Stimulated activated CD8-positive, alpha-beta memory T cell treated with anti-CD3 and anti-CD28 coated beads, Interleukin-15, amount 100 ng/mL, for 24 hours (primary cell): Measurements from ENCODE around the gene ABCA3.
"Not testable (repeated sequence)": the region's sequence is repeated elsewhere in the genome, so short reads cannot be mapped to it uniquely, and the experiment has no call there.

Experiments used
- DNase-seq: peaks from one replicate; pipeline ENCODE4 v3.0.0-alpha.2; 2020; ENCODE audit warnings: low read depth

ABCA3 gene

GRCh38 chr16:2340564-2341455 lies at the start of gene ABCA3:
TSS of gene ABCA3 (minus strand) at chr16:2340728. CDS start at chr16:2326466, 14,262 bp downstream.
- DNase-seq = peak; percentile 97

- no peak for DNase-seq
These were observed 48.4 kb upstream of the ABCA3 start for GRCh38 chr16:2388875-2389433.

DNA sequence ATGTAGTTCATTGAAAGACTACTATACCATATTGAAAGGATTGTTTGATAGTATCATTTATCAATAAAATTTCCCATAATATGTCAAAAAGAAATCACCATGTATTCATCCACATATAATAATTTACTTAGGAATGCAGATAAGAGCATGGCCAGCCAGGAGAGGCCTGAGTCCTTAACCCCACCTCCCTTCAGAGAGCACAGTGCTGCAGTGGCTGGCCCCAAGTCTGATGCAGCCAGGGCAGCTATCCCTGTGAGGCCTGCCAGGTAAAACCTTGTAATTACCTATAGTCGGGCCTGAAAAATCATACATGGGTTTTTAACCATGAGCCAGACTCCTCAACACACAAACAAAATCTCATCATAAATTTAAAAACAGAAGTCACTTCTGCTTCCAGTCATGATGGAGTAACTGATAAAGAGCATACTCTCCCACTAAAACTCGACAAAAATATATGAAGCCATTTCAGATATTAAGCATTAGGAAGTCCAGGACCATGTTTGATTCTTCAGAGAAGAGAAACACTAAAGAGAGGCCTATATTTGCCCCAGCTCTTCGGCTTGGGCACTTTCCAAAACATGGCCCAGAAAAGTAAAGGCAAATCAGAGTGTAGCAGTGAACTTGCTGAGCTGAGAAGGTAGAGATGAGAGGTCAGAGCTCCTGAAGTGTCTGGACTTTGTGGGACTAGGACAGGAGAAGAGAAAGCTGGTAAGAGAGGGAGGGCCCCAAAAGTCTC lies 47.8 kb upstream of the ABCA3 start:
- DNase-seq = no peak

- no peak for DNase-seq
These were observed 46.5 kb upstream of the ABCA3 start for GRCh38 chr16:2386990-2387389.

DNA sequence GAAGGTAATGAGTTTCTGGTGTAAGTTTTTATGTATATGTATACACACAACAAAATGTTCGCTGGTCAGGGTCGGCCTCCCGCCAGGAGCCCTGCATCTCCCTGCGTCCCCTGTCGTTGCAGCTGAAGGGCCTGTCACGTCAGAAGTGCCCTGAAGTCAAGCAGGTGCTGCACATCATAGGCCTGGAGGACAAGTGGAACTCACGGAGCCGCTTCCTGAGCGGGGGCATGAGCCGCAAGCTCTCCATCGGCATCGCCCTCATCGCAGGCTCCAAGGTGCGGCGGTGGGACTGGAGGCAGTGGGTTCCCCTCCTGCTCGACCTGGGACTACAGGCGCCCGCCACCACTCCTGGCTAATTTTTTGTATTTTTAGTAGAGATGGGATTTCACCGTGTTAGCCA lies 45.5 kb upstream of the ABCA3 start:
- DNase-seq = not testable (repeated sequence)

DNA sequence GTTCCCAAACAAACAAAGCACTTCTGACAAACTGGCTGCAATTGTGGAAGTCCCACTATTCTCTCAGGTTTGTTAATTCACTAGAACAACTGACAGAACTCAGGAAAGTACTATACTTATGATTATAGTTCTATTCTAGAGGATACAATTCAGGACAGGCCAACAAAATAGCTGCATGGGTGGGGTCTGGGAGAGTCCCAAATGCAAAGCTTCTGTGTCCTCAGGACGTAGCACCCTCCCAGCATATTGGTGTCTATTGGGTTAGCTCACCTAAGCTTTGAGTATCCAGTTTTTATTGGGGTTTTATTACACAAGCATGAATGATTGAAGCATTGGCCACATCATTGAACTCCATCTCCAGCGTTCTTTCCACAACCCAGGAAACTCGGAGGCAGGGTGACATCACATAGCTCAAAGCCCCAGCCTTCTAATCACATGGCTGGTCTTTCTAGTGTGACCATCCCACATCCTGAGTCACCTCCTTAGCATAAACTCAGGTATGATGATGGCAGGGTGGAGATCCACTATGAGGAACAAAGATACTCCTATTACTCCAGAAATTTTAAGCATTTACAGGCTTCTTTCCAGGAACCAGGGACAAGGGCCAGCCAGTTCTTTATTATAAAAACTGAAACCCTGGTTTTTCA lies 44.8 kb upstream of the ABCA3 start:
- DNase-seq = no peak

DNA sequence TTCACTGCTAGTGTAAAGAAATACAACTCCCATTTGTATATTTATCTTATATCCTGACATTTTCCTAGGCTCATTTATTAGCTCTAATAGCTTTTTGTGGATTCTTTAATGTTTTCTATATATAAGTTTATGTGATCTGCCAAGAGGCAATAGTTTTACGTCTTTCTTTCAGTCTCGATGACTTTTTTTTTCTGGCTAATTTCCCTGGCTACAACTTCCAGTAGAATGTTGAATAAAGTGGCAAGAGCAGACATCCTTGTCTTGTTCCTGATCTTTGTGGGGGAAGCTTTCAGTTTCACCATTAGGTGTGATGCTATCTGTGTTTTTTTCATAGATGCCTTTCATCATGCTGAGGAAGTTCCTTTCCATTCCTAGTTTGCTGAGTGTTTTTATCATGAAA lies 43.9 kb upstream of the ABCA3 start:
- DNase-seq = no peak

DNA sequence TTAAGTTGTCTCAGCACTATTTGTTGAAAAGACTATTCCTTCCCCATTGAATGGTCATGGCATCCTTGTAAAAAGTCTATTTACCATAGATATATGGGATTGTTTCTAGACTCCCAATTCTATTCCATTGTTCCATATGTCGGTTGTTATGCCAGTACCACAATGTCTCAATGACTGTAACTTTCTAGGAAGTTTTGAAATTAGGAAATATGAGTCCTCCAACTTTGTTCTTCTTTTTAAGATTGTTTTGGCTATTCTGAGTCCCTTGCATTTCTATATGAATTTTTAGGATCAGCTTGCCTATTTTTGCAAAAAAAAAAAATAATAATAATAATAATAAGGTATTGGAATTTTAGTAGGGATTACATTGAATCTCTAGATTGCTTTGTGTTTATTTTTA lies 43.0 kb upstream of the ABCA3 start:
- no peak for DNase-seq

GRCh38 chr16:2374644-2375043 lies 34.1 kb upstream of the ABCA3 start:
- DNase-seq = no peak

- DNase-seq = no peak
These were observed 32.6 kb upstream of the ABCA3 start for GRCh38 chr16:2373176-2373575.

GRCh38 chr16:2372684-2373083 lies 32.2 kb upstream of the ABCA3 start:
- no peak for DNase-seq

DNA sequence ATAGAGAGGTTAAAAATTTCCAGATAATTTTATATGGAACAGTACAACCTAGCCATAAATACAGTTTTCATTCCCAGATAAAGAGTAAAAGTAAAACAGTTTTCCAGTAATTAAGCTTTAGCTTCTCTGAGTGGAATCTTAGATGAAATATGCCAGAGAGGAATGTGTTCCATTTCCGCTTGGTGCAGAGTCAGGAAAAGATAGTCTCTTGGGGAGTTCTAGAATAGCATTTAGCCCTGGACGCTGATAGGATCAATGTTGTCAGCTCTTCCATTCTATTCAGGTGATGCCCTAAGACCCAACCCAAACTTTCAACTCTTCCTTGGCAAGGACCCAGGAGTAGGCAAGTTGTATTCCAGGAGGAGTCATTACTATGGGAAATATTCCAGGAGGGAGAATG lies 30.9 kb upstream of the ABCA3 start:
- no peak for DNase-seq

DNA sequence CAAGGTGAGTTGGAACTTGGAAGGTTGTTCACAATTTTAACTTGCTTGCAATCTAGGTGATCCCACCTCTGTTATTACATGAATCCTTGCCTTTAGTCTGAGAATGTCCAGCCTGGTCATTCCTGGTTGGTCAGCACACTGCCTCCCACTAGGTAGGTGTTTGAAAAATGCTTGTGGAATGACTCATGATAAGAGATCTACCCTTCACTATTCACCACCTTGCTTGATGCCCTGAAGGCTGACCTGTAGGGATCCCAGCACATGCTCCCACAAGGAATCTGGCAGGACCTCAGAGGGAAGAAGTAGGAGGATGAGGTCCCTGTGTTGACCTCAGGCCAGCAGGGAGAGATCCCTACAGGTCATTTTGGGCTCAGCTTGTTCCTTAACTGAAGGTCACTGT lies 30.2 kb upstream of the ABCA3 start:
- no peak for DNase-seq

DNA sequence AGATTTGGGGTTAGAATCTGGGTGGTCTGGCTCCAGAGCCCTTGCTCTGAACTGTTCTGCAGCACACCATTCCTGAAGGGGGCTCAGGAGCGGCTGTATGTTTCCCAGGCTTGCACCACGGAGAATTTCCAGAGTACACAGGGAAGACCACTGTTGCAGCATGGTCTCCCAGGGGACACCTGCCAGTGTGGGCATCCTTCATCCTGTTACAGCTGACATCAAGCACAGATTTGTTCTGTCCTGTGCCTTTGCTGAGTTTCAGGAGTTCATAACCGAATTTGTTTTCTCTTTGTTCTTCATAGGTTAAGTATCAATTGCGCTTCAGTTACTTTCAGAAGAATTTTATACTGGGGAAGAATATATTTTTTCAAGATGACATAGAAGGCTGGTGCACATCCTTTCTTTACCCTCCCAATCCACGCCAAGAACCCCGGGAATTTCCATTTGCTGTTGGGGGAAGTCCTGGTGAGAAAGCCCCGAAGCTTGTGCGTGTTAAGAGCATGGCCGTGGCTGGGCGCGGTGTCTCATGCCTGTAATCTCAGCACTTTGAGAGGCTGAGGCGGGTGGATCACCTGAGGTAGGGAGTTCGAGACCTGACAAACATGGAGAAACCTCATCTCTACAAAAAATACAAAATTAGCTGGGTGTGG lies 26.3 kb upstream of the ABCA3 start:
- DNase-seq = no peak

DNA sequence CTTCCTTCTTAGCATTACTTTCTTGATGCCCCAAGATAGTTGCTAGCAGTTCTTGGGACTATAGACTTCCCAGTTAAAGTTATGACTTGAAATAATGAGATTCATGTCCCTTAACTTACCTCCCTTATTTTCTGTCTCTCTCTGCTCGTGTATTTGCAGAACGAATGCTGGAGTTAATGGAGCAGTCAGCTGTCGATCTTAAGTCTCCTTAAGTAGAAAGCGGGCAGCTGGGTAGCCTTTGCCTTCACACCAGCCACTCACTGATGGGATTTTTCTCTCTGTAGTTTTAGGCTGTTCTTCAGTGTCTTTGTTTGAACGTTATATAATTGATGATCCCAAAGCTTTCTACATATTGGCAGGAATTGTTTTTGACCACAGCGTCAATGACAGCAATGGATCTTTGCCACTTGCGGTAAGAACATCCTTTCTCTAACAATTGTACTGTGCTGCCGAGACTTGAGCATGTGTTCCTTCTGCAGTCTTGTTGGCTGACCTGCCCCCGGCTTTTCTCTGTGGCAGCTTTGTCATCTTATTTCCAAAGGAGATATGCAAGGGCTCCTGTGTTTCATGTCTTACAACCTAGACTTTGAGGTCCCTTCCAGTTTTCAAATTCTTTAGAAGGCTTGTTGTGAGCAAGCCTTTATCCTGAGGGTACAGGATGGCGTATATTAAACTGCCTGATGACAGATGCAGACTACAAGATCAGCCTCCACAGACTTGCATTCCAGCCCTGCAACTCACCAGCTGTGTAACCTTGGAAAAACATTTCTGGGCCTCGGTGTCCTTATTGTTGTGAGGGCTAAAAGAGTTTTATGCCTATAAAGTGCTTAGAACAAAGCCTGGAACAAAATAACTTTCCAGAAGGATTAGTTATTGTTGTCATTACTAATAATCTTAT lies 25.1 kb upstream of the ABCA3 start:
- no peak for DNase-seq

DNA sequence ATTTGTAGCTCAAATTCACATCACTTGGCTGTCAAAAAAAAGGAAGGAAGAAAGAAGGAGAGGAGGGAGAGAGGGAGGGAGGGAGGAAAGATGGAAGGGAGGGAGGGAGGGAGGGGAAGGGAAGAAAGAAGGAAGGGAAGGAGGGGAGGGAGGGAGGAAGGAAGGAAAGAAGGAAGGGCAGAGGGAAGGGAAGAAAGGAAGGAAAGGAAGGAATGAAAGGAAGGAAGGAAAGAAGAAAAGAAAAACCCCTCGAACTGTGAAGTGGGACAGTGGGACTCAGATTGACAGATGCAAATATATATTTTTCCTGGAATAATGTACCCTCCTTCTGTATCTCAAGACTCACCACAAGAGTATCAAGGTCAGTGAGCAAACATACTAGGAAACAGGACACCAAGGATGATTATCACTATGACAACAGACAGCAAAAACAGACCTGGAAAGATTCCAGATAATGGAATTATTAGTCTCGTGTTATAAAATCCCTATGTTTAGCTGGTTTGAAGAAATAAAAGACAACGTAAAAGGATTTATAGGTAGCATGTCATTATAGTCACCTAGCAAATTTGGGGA lies 24.2 kb upstream of the ABCA3 start:
- DNase-seq = no peak

GRCh38 chr16:2362218-2362617 lies 21.7 kb upstream of the ABCA3 start:
- no peak for DNase-seq

GRCh38 chr16:2361129-2361528 lies 20.6 kb upstream of the ABCA3 start:
- DNase-seq = no peak

DNA sequence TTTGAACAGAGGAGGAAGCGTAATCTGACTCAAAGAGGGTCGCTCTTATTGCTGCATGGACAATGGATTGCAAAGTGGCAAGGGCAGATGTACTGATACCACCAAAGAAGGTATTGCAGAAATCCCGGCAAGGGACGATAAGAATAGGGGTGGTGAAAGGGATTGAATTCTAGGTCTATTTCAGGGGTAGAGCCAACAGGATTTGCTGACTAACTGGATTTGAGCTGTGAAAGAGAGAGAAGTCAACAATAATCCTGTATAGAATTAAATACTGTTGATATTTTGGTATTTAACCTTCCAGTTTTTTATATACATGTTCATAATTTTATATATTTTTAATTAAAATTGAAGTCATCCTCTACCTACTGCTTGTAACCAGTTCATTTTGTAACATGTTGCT lies 19.4 kb upstream of the ABCA3 start:
- DNase-seq = no peak

- no peak for DNase-seq
These were observed 18.3 kb upstream of the ABCA3 start for GRCh38 chr16:2358811-2359210.

- no peak for DNase-seq
These were observed 16.8 kb upstream of the ABCA3 start for GRCh38 chr16:2357331-2357730.
